ENCODE data around the gene MAPRE2.
"Not testable (repeated sequence)": the region's sequence is repeated elsewhere in the genome, so short reads cannot be mapped to it uniquely, and the experiment has no call there.

MAPRE2 gene

GRCh38 chr18:35157181-35157580 lies 116.0 kb downstream of the MAPRE2 start:
- no peak for DNase-seq

DNA sequence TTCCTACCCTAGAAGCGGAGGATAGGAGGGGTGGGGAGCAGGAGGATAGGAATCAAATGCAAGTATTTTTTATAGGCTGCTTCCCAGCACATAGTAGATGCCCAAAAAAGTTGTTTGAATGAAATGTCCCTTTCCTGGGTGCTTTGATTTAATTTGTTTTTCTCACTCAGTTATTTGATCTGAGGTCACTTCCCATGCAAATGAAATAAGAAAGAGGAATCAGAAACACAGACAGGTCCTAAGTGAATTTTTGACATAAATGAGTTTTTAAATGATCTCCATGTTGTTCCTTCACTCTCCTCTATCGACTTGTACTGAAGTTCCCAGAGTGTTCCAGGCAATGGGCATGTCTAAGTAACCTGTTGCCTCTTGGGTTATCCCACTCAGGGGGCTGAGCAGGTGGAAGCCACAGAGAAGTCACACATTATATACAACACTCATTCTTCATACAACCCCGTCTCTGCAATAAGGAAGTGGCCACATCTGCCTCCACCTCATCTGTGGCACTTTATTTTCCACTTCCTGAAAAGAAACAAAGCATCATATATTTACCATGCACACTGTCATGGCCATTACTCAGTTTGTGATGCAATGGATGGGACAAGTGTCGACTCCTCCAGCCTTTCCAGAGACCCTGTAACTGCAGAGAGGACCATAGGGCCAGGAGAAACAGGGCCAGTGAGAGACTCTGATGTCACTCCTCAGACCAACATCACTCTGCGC lies 117.7 kb downstream of the MAPRE2 start:
- no peak for DNase-seq

- DNase-seq: no peak
Observed at GRCh38 chr18:35159782-35160181, 118.6 kb downstream of the MAPRE2 start.

GRCh38 chr18:35161485-35161884 lies 120.3 kb downstream of the MAPRE2 start:
- DNase-seq: no peak

DNA sequence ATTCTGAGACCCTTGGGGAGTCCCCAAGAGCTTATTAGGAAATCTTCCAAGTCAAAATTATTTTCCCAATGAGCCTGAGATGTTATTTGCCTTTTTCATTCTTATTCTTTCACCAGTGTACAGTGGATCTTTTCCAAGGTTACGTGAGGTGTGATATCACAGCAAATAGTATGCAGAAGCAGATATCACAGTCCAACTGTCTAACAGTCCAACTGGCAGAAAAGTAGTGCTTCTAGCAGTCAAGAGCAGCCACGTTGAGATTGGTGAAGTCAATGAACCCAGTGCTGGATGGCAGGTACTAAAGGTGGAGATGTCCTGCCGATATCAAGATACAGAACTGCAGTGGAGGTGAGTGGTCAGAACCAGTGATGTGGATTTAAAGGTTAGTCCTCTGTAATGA lies 120.7 kb downstream of the MAPRE2 start:
- no peak for DNase-seq

- no peak for DNase-seq
Observed at GRCh38 chr18:35163014-35163539, 121.9 kb downstream of the MAPRE2 start.

GRCh38 chr18:35163721-35164120 lies 122.5 kb downstream of the MAPRE2 start:
- DNase-seq: no peak

DNA sequence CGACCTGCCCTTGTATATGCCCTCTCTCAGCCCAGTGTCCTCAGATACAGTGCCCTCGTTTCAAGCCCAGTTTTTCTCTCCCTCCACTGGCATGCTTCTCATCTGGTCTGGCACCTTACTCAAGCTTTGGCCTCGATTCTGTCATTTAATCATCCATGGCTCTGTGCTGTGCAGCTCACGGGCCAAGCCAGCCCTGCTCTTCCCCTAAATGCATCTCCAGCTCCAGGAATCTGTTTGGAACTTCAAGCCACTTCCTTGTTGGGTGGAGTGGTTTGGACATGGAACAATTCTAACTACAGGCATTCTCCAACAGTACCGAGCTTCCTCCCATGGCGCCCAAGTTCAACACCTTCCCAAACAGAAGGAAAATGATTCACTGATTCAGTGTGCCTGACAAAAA lies 122.9 kb downstream of the MAPRE2 start:
- DNase-seq: no peak

- DNase-seq: no peak
Observed at GRCh38 chr18:35167332-35167731, 126.1 kb downstream of the MAPRE2 start.

DNA sequence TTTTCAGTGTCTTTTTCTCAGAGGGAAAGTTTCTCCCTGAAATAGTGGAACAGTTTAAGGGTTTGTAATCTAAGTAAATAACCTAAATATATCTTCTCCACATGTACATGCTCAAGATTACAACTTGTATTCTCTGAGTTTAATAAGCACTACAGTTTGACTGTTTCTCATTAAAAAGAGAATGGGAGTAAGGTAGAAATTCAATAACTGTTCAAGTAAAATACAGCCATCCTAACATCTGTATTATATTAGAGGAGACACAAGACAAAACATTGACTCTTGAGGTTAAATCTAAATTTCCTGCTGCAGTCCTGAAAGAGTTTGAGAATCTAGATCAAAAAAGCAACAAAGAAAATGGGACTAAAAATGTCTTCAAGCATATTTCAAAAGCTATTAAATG lies 126.6 kb downstream of the MAPRE2 start:
- DNase-seq: no peak

DNA sequence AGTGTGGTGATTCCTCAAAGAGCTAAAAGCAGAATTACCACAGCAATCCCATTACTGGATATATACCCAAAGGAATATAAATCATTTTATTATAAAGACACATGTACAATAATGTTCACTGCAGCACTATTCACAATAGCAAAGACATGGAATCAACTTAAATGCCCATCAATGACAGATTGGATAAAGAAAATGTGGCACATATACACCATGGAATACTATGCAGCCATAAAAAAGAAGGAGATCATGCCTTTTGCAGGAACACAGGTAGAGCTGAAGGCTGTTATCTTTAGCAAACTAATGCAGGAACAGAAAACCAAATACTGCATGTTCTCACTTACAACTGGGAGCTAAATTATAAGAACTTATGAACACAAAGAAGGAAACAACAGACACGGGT lies 129.1 kb downstream of the MAPRE2 start:
- not testable (repeated sequence) for DNase-seq

GRCh38 chr18:35171315-35171987 lies 130.2 kb downstream of the MAPRE2 start:
- DNase-seq: no peak

DNA sequence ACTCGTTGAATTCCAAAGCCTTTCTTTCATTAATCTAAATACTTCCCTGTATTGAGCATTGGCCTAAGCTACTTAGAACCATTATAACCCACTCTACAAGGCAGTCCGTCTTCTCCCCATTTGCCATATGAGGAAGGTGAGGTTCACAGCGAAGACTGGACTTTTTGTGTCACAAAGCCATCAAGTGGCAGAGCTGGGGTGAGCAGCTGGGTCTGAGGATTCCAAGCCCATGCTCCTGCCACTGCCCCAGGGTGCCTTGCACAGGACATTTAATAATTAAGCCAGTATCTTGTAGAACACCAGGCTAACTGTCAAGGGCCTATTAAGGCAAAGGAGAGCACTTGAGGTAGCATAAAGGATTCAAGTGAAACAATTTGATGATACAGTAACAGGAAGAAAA lies 130.8 kb downstream of the MAPRE2 start:
- no peak for DNase-seq

- no peak for DNase-seq
Observed at GRCh38 chr18:35172451-35173035, 131.3 kb downstream of the MAPRE2 start.

GRCh38 chr18:35174093-35174731 lies 133.0 kb downstream of the MAPRE2 start:
- no peak for DNase-seq

DNA sequence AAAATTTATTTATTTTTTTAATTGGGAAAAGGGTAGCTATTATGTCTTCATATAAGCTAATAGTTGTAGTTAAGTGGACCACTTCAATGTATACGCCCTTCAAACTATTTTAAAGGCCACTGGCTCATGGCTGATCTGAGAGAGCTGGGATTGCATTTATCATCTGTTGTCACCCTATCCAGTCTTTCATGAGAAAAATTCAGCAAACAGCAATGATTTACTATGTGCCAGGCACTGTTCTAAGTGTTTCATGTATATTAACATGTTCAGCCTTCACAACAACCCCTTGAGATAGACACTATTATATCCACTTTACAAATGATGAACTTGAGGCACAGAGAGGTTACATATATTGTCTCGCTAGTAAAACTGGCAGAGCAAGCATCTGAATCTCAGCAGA lies 133.5 kb downstream of the MAPRE2 start:
- no peak for DNase-seq

- no peak for DNase-seq
Observed at GRCh38 chr18:35176925-35177324, 135.7 kb downstream of the MAPRE2 start.

- DNase-seq: no peak
Observed at GRCh38 chr18:35178260-35178659, 137.0 kb downstream of the MAPRE2 start.

DNA sequence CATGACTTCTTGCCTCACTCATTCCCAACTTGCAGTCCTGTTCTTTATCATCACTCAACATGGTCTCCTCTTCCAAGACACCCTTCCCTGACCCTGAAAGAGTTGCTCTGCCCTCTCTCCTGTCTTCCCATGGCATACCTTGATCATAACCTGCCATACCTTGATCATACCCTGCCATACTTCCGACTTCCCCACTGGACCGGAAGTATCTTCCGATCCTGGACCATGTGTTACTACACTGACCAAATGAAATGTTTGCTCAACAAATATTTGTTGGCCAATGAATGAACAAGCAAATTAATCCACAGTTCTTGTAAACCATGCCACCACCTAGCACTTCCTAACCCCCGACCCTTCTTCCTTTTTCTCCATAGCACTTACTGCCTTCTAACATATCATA lies 138.7 kb downstream of the MAPRE2 start:
- no peak for DNase-seq

DNA sequence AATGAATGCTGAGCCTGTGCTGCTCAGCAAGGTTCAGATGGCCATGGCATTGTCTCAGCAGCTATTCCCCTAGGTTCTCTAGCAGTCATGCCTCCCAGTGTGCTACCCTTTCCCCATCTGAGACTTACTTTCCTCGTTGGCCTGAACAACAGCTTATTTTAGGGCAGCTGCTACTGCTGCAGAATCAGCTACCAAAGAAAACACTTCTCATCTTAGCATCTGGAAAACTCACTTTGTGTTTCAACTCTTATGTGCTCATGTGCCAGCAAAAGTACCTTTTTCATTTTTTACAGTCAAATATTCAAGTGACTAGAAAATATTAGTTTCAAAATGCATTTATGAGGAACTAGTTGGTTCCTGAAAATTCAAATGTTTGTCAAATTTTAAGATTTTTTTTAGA lies 139.2 kb downstream of the MAPRE2 start:
- DNase-seq: no peak

- no peak for DNase-seq
Observed at GRCh38 chr18:35182151-35182550, 140.9 kb downstream of the MAPRE2 start.

- no peak for DNase-seq
Observed at GRCh38 chr18:35183886-35184285, 142.7 kb downstream of the MAPRE2 start.

- DNase-seq: no peak
Observed at GRCh38 chr18:35185771-35186170, 144.6 kb downstream of the MAPRE2 start.
